HG02870 (cell line): ENCODE measurements around the gene PTPRM.

ENCODE experiments used
- ATAC-seq: cut with Tn5 transposase; IDR thresholded peaks from one replicate; pipeline ENCODE4 v1.9.1; 2021; ENCODE audit warnings: mild to moderate bottlenecking, moderate library complexity; ENCODE audit not compliant: unreplicated experiment

Gene PTPRM

DNA sequence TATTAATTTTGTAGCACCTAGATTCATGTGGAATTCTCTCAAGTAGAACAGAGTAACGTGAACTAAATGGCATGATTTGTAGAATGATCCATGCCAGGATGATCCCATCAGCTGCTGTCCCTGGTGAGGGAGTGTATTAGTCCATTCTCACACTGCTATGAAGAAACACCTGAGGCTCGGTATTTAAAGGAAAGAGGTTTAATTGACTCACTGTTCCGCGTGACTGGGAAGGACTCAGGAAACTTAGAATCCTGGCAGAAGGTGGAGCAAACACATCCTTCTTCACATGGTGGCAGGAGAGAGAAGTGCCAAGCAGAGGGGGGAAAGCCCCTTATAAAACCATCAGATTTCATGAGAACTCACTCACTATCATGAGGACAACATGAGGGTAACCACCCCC lies 312.6 kb downstream of the PTPRM start:
- ATAC-seq, result no peak

DNA sequence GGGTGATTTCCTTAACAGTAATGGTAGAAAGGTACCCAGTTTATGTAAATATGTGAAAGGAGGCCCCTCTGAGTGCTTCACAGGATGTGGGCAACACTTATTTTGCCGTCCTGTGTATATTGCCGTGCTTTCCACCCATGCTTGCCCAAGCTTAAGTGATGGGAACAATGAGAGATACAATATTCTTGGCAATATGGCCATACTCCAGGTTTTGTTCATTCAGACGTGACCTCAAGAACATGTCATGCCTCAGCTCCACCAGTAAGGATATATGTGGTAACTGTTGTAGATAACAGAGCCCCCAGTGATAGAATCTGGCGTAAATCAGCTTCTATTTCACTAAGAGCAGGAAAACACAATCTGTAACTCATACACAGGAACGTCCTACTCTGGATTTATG lies 318.7 kb downstream of the PTPRM start:
- ATAC-seq, result no peak

DNA sequence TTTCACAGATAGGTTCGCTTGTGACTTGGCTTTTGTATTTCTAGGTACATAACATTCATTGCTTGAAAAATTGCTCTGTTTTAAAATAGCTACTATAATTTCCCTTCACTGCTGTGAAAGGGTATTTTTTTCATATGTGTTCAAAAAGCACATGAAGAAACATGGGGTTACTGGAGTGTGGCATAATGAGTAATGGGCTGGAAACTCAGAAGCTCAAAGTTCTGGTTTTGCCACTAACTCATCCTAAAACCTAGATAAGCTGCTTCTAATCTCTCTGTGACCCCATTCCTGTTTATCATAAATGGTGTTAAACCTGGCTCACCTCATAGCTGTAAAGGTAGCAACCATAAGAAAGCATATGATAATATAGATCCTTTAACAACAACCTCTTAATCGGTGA lies 319.3 kb downstream of the PTPRM start:
- ATAC-seq, result no peak

DNA sequence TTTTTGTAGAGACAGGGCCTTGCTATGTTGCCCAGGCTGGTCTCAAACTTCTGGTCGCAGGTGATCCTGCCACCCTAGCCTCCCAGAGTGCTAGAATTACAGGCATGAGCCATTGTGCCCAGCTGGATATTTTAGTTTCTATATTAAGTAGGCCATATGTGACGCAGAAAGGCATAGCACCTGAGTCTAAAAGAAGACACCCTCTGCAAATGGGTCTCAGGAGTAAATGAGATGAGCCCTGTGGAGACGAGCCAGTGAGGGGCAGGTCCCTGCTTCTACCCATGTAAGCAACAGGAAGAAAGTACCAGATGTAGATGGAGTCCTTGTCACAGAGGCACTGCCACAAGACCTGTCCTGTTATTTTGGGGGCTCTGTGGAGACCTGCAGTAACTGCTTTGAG lies 322.4 kb downstream of the PTPRM start:
- ATAC-seq, result no peak

DNA sequence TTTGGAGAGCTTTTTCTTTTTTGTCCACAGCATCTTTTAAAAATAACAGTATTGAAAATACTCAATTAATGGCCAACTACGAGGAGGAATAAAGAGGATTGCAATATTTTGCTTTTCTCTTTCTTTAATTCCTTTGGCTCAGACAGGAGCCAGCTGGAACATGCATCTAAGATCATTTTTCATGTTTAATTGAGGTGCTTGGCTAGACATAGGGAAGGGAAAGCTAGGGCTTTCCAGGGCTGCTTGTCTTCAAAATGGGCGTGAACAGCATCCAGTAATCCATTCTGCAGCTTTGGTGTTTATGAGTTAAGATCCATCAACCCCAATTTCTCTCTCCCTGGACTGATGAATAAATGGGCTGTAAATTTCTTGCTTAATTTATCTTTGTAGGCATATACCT lies 323.0 kb downstream of the PTPRM start:
- no peak for ATAC-seq

DNA sequence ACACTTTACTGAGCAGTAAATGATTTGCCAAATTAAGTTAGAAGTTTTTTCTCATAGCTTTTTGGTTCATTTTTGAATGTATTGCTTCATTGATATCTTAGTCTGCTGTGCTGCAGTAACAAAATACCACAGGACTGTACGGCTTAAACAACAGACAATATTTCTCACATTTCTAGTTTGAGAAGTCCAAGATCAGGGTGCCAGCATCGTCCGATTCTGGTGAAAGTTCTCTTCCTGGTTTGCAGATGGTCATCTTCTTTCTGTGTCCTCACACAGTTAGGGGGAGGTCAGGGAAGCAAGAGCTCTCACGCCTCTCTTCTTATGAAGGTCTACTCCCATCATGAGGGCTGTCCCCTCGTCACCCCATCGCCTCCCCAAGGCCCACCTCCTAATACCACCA lies 325.4 kb downstream of the PTPRM start:
- no peak for ATAC-seq

DNA sequence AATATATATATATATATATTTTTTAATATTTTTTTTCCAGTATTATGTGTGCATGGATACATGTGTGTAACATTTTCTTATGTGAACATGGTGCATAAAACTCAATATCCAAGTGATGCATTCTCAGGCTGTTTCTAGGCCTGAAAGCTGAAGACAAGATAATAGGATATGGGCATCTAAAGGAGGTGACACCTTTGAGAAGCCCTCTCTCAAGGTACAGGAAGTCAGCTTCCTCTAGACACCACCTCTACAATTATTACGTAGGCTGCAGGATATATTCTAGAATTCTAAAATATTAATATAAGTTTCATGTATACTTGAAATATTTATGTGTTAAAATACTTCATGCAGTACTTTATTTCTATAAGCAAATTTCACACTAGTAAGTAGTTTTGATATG lies 327.5 kb downstream of the PTPRM start:
- ATAC-seq, result no peak

DNA sequence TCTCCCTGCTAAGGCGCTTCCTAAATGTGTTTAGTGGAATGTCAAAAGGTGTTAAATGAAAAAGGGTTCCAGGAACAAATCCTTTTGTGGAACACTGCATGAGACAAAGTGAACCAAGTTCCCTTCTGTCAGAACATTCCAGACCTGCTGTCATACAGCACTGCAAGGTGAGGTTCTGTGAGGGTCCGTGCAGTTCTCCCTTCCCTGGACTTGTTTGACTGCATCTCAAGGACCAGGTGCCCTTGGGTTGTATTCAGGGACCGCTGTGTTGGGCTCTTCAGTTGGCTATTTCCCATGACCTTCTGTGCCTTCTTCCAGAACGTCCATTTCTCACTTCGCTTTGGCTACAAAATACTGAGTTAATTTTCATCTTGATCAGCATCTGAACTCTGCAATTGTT lies 328.2 kb downstream of the PTPRM start:
- no peak for ATAC-seq

DNA sequence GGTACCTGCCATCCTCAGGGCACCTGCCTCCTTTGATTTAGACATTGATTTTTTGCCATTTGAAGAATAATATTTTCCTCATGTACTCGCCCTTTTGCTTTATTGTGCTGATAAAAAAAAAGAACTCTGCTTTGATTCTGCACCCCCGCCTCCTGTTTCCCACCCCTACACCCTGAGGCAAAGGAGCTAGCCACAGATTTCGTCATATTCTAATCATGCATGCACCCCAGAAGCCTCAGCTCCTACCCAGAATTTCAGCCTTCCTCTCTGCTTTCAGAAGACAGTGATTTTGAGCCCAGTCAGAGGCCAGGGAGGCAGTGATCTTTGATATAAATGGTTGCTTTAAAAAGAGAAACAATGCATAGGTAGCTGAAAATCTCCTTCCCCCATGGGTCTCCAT lies 329.0 kb downstream of the PTPRM start:
- ATAC-seq, result no peak

DNA sequence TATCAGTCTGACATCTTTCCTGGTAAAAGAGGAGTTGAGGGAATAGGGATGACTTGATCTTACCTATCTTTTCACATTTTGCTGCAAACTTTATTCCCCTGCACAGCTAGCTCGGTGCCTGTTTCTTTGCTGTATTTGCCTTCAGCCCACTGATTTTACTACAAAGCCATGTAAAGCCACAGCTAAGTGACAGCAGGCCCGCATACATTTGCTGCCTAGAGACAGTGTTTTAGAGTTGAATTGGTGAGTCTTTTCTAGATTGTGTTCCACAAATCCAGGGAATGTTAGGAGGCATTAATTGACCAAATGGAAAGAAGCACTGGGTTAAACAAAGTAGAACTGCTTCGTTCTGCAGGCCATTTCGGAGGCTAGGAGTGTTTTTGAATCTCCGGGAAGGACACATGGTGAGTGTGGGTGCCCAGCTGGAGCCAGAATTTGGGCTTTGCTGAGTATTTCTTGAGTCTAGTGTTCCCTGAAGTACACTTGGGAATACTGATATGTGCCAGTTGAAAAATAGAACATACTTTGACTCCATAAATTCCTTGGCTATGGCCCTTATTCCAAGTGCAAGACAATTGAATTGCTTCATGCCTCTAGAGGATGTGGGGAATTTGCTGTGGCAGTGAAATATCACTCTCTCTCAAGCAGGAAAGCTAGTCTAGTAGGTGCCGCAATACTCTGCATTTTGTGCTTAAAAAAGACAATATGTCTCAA lies 329.8 kb downstream of the PTPRM start:
- no peak for ATAC-seq

DNA sequence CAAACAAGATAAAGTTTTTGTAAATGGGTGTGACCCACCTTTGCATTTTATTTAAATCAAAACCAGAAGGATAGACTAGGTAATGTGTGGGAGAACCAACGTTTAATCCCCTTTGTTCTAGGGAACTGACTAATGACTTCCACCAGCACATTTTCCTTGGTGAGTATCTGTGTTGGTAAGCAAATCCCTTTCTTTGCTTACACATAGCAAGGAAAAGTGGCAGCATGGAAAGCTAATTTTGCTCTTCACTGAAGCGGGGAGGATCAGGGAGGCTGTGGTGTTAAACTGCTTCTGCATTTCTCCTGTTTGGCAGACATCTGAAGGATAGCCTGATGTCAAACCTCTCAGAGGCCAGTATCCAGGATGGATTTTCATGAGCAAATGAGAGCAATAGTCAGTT lies 331.1 kb downstream of the PTPRM start:
- ATAC-seq, result no peak

DNA sequence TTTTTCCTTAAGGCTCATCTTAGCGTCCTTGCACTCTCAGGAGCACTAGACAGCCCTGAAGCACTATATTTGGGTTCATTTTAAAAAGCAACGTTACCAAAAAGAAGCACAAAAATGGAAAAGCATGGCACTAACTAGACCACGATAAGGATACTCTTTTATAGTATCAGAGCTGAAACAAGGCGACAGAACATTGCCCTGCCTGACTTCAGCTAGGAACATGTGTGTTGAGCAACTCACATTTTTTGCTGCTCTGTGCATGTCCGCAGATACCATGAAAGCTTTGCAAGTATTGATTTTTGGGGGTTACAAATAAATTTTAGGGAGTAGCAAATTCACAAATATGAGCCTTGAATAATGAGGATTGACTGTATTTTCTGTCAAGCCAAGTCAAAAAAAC lies 332.0 kb downstream of the PTPRM start:
- no peak for ATAC-seq

DNA sequence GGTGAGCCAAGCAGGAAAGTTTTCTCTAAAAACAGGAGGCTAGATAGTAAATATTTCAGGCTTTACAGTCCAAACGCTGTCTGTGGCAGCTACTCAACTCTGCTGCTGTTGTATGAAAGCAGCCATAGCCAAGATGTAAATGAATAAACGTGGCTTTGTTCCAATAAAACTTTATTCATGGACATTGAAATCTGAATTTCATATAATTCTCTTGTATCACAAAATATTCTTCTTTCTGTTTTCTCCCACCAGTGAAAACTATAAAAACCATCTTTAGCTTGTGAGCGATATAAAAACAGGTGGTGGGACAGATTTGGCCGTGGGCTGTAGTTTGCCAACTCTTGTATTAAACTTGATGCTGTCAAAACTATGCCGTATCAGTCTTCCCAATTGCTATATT lies 333.0 kb downstream of the PTPRM start:
- ATAC-seq, result no peak

DNA sequence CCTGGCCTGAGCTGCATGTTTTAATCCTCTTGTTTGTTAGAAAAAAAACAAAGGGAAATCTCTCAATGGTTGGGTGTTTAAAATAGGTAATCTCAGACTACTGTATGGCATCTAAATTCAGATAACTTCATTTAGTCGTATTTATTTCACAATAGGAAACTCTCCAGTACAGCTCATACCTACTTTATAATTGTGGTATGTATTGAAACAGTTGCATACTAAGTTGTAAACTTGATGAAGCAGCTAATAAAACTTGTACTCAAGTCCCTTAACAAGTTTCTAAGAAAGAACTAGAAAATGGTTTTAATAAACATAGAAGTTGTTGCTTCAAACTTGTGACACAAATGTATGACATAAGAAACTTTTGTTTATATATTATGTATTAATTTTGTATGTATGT lies 334.5 kb downstream of the PTPRM start:
- ATAC-seq, result no peak

DNA sequence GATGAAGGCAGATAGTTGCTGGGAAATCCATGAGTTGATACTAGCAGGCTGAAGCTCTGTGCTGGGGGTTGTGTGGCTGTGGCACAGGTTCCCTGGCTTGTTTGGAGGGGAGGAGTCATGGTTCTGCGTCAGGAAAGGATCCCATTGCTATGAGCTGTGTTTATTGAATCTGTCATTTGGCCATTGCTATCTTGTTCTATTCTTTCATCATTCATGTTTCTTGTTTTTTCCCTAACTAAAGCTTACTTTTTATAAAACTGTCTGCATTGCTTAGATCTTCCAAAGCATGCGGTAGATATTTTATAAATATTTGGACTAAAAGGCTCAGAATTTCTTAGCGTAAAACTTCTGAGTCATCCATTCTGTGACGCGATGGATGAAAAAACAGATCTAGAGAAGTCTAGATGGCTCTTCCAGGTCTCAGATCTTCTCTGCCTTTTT lies 335.3 kb downstream of the PTPRM start:
- ATAC-seq, result no peak

DNA sequence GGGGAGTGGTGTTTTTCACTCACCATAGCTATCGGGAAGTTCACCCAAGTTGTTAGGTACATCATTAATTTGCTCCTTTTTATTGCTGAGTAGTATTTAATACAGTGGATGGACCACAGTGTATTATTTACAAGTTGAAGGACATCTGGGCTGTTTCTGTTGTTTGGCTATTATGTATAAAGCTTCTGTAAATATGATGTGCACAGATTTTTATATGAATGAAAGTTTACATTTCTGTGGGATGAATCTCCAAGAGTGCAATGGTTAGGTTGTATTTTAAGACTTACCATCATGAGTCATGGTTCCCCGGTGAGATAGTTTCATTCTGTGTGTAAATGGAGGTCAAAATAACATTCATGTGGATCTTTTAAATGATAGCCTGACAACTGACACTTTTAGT lies 337.4 kb downstream of the PTPRM start:
- ATAC-seq, result no peak

DNA sequence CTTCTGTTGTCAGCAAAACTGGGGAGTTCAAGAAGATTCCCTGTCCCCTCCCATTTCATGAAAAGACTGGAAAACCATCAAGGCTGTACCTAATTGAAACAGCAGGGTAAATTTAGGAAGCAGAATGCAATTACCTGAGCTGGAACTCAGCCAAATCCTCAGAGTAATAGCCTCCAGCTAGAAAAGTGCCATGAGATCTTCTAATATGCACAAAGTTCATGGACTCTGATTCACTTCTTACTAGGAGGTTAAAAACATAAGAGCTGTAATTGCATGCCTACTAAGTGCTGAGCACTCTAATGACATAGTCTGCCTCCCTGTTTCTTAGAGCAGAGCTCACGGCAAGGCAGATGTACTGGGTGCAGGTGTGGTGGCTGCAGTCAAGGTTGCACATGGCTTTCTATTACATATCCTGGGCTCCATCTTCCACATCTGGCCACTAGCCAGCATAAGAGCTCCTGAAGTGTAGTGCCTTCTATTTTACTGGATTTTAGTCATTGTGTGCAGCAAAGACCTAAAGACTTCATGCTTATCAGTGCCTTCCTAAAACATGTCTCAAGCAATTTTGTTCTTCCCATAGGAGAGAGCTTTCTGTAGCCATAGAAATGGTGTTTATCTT lies 341.7 kb downstream of the PTPRM start:
- ATAC-seq, result no peak

DNA sequence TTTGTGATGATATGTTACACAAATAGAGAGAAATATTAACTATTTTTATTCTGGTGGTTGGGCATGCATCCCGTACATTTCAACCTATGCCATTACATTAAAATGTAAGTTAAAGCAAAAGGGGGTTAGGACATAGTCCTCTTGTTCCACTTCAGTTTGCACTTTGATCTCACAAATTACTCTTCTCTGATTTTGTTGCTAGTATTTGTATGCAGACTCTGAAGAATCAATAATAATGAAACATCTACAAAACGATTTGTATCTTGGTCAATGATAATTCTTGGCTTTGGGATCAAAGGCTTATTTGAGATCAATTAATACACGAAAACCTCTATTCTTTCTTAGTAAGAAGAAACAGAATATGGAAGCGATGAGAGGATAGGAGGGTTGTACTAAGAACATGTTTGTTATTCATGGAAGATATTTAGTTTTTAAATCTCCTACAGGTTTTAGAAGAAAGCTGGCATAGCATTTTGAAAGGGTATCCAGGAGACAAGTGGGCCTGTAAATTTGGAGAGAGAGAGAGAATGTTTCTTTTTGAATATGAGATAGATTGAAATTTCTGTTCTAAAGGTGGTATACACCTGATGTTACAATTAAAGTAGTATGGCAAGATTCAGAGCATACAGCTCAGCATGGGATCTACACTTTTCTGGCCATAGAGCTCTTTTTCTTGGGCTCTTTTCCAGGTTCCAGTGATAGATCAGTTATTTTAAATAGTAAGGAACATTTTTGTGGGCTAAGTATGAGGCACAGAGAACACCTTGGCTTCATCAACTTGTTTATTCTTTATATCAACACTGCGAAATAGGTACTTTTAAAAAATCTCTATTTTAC lies 347.9 kb downstream of the PTPRM start:
- no peak for ATAC-seq

DNA sequence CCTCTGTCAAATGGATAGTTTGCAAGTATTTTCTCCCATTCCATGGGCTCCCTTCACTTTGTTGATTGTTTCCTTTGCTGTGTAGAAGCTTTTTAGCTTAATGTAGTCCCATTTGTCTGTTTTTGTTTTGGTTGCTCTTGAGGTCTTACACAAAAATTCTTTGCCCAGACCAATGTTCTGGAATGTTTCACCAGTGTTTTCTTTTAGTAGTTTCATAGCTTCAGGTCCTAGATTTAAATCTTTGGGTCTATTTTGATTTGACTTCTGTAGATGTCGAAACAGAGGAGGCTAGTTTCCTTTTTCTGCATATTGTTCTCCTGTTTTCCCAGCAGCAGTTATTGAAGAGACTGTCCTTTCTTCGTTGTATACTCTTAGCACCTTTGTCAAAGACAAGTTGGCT lies 351.6 kb downstream of the PTPRM start:
- no peak for ATAC-seq

DNA sequence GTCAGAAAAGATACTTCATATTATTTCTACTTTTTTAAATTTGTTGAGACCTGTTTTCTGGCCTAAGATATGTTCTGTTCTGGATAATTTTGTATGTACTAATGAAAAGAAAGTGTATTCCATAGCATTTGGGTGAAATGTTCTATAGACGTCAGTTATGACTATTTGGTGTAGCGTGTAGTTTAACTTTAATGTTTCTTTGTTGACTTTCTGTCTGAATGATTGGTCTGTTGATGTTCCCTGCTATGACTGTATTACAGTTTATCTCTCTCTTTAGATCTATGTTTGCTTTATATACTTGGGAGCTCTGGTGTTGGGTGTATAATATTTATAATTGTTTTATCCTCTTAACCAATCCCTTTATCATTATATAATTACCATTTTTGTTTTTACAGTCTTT lies 352.4 kb downstream of the PTPRM start:
- no peak for ATAC-seq

DNA sequence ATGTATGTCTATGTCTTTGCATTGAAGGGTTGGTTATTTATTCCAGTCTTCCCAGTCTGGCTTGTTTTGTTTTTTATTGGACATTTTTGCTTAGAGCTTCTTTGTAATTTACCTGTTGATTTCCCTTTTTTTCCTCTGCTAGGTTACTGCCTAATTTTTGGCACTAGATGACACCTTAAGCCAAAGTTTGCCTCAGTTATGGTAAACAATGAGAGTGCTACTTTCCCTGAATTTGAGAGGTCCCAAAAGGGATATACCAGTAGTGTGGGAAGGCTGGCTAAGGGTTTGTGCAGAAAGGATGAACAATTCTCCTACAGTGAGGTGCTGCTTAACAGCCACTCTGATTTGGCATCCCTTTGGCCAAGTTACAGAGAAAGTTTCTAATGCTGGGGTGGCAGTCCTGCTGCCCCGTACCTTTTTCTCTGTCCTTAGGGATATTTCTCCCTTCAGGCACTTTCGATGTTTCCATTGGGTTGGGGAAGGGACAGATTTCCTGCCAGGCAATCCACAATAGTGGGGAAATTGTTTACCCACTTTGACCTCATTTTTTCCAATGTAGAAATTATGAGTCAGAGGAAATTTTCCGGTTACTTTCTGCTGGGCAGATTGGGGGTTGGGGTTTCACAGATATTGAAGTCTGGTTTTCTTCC lies 354.9 kb downstream of the PTPRM start:
- ATAC-seq, result no peak

DNA sequence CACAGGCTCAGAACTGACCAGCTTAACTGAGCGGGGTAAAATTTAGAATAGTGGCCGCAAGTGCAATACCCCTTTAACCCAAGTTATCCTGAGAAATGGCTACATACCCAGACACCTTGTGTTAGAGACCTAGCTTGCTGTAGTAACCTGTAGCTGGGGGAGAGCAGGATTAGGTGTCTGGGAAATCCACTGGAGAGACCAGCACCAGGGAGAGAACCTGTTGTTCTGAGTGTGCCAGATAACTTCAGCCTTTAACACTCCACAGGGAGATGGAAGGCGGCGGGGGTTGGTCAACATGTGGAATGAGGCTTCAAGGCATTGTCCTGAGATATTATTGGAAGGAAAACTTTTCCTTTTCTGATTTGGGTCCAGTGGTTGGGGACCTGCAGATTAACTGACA lies 356.0 kb downstream of the PTPRM start:
- no peak for ATAC-seq
